Stimulated activated CD8-positive, alpha-beta memory T cell treated with anti-CD3 and anti-CD28 coated beads, Interleukin-7, amount 100 ng/mL, for 1 hour (primary cell): ENCODE measurements around the gene CCDC12.

ENCODE experiments used
- DNase-seq, 2 donors: peaks; one replicate each; pipeline ENCODE4 v3.0.0-alpha.2; 2020; ENCODE audit warnings: low read depth in 2 of 2

Gene CCDC12

DNA sequence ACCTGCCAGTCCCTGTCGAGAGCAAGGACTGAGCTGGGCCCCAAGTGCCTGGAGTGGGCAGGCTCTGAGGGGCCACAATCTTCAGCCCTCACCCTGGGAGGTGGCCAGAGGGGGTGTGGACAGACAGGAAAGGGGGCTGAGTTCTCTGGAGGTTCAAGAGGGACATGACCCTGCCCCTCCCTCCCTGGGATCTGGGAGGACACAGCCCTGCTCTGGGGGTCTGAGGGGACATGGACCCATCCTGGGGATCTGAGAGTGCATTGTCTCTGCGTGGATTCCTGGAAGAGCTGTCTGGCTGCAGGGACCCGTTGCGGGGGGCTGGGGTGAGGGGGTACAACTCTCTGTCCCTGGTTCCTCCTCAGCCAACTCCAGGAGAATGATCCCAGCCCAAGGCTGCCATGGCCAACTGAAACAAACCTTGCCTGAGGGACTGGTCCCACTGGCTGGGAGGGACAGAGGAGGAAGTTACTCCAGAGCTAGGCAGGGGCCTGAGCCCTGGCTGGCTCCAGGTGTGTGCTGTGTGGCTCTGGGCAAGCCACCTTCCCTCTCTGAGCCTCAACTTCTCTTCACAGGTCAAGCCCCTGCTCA, 70.0 kb downstream of the CCDC12 start:
- no peak for DNase-seq

DNA sequence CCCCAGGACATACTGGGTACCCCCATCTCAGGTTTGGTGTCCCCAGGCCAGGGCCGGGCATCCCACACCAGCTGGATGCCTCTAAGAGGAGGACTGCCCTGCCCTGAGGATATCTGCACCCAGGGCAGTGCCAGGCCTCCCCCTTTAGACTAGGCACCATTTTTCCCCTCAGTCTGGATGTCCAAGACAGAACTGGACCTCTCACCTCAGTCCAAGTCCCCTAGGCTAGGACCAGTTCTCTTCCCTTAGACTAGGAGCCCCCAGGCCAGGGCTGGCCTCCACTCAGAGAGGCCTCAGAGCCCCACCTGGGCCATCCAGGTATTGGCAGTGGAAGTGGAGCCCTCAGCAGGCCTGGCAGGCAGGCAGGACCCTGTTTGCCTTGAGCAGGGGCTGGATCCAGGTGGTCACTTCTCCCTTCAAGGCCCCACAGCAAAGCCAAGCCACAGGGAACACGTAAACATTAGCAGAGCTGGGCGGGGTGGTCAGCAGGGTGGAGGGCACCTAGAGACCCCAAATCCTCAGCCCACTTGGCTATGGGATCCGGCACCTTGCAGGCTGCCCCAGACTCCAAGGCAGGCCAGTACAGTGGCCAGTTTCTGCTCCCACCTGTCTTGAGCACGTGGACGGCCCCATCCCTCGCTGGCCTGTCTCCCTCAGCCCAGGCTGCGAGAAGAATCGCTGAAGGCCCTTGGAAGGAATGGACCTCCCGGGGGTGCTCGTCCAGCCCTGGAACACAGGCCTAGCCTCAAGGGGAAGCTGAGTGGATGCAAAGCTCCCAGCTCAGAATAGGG, 70.7 kb downstream of the CCDC12 start:
- DNase-seq, result no peak

DNA sequence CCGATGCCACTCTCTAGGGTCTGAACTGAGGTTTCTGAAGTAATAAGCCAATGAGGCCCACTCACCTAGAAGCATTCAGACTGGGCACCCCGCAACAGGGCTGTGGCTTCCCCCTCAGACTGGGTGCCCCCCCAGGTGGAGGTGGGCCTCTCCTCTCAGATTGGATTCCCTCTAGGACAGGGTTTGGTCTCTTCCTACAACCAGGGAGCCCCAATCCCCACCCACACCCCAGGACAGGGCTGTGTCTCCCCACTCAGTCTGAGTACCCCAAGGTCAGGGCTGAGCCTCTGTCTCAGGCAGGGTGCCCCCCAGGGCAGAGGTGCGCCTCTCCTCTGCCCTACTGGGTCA, 71.4 kb downstream of the CCDC12 start:
- DNase-seq, result no peak

GRCh38 chr3:46904303-46905212, 72.0 kb downstream of the CCDC12 start:
- no peak for DNase-seq

- no peak for DNase-seq
Observed at GRCh38 chr3:46903341-46904302, 72.9 kb downstream of the CCDC12 start.

DNA sequence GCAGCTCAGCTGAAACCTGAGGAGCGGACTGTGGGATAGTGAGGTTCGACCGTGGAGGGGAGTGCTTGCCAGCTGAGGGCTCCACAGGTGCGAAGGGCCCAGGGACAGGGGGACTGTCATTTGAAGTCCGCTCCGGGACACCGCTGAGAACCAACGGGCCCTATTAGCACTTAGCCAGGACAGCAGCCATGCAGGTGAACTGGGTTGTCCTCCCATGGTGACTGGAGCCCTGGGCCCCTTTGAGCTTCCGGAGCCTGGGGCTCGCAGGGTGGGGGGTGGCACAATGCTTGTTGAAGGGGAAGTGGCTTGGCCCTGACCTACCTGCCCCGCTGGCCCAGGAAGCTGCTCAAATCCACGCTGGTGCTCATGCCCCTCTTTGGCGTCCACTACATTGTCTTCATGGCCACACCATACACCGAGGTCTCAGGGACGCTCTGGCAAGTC, 74.3 kb downstream of the CCDC12 start:
- no peak for DNase-seq

DNA sequence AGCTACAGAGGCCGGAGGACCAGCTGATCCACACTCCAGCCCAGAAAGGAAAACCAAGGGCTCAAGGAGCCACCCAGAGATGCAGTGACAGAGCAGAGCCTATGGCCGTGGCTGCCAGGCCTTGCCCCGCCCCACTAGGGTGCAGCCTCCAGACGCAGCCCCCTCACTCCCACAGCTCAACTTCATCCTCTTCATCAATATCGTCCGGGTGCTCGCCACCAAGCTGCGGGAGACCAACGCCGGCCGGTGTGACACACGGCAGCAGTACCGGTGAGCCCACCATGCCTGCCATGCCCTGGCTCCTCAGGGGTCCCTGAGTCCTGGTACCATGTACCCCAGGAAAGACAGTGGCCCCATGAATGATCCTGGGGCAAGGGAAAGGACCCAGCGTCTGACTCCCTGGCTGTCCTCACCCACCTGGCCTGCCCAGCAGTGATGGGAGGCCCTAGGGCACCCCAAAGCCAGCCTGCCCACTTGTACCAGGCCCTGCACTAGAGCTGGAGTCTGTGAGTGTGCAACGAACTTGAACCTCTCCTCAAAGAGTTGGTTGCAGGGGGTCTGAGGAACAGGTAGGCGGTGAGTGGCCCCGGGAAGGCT, 74.9 kb downstream of the CCDC12 start:
- no peak for DNase-seq

- no peak for DNase-seq
Observed at GRCh38 chr3:46901061-46901460, 75.5 kb downstream of the CCDC12 start.

GRCh38 chr3:46900356-46900755, 76.2 kb downstream of the CCDC12 start:
- DNase-seq, result no peak

GRCh38 chr3:46900007-46900292, 76.6 kb downstream of the CCDC12 start:
- no peak for DNase-seq

DNA sequence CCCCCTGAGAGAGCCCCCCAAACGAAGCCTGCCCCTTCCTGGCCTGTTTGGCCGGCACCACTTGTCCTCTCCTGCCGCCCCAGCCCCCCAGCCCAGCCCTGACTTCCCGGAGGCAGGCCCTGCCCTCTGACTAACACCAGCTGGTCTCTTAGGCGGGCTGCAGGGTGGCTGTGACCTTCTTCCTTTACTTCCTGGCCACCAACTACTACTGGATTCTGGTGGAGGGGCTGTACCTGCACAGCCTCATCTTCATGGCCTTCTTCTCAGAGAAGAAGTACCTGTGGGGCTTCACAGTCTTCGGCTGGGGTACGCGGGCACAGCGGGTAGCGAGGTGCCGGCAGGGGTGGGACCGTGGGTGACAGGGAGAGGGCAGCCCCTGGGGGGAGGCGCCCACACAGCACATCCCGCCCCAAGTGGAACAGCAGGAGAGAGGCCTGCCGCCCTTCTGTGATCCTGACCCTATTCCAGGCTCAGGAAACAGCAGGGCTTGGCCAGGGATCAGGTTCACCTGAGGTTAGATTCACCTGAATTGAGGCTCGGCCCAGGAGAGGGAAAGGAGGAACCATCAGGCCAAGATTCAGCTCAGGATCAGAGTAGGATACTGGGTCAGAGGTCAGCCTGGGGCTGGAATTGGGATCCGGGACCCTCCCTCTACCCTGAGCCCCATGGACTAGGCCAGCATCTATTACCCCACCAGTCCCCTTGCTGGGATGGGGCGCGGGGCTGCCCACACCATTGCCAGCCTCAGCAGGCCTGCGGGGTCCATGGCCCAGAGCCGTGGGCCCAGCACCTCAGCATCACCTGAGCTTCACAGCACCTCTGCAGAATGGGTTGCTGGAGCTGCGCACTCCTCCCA, 77.2 kb downstream of the CCDC12 start:
- no peak for DNase-seq

DNA sequence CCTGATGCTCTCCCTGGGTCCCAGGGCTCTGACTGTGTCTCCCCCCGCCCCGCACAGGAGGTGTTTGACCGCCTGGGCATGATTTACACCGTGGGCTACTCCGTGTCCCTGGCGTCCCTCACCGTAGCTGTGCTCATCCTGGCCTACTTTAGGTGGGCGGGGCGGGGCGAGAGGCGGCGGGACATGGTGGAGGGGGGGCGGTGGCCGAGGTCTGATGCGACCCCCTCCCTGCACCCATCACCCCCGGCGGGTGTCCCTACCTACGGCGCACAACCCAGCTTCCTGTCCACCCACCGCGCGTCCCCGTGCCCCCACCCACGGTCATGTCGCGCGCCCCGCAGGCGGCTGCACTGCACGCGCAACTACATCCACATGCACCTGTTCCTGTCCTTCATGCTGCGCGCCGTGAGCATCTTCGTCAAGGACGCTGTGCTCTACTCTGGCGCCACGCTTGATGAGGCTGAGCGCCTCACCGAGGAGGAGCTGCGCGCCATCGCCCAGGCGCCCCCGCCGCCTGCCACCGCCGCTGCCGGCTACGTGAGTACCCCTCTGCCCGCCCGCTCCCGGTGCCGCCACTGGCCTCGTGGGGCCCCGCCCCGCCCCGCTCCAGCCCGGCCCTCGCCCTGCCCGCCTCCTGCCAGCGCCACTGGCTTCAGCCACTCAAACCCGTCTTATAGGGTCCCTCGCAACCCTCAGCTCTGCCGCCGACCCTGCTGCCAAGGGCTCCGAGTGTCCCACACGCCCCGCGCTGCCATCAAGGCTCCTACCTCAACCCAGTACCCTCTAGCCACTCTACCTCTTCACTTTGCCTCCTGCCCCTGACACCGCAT, 78.0 kb downstream of the CCDC12 start:
- DNase-seq, result no peak

- DNase-seq, result no peak
Observed at GRCh38 chr3:46897829-46898320, 78.7 kb downstream of the CCDC12 start.

- no peak for DNase-seq
Observed at GRCh38 chr3:46897031-46897430, 79.5 kb downstream of the CCDC12 start.

DNA sequence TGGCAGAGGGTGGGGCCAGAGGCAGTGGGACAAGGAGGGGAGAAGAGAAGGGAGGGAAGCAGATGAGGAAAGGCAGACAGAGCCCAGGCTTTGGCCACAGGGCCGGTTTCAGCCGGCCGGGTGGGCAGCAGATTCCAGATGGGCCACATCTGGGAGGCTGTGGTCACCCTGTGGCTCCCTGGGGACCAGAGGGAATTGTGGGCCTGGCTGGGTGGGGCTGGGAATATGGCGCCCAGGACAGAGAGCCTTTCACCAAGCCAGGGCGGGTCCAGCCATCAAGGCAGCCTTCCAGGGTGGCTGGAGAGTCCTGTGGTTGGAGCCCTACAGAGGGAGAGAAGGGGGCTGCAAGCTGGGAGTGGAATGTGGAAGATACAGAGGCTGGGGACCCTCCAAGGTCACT, 80.2 kb downstream of the CCDC12 start:
- DNase-seq, result no peak

GRCh38 chr3:46895761-46896160, 80.8 kb downstream of the CCDC12 start:
- no peak for DNase-seq

DNA sequence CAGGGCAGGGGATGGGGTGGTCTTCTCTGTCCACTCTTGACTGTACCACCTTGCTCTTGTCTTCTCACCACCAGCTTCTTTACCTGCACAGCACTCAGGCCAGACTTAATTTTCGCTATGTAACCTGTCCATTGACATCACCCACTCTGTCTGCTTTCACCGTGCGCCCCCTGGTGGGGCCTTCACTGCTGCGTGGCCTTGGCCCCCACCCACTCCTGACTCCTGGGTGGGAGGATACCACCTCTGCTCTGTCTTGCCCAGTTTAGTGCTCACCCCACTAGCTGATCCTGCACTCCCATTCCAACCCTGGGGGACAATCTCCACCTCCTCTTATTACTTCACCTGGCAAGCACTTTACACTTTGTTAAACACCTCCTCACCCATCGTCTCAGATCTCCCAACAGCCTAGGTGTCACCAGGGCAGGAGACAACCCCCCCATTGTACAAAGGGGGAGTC, 81.3 kb downstream of the CCDC12 start:
- peak; percentile 51 to 67 for DNase-seq

- DNase-seq, result no peak
Observed at GRCh38 chr3:46894256-46894655, 82.3 kb downstream of the CCDC12 start.

DNA sequence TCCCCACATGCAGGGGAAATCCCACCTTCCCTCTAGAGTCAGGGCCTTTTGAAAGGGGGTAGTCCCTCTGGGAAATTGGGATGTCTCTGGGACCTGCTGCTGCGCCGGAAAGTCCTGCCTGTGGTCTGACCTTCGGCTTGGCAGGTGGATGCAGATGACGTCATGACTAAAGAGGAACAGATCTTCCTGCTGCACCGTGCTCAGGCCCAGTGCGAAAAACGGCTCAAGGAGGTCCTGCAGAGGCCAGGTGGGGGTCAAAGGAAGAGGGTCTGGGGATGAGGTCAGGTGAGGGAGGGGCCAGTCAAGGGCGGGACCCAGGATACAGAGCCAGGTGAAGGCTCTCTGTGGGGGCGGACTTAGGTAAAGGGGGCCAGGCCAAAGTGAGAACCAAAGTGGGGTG, 82.8 kb downstream of the CCDC12 start:
- no peak for DNase-seq
